IMR-90 (cell line): Measurements from ENCODE around the gene LPIN1. TPM values are rescaled to one million over a fixed set of nuclear protein-coding genes. Genes with fewer than 3 reads are reported as not detected.

Experiments
- ATAC-seq: fragments of 200-7000 bp; cut with Tn5 transposase; 2 replicates; pipeline ENCODE4 v1.9.1; 2020; ENCODE audit warnings: low read depth, mild to moderate bottlenecking, moderate library complexity
- BruUV-seq: library from RNA; stranded (reverse); fragments of 400-500 nt; replicated peaks from 2 replicates; lab custom pipeline; 2021; lab: Mats Ljungman, UMichigan
- CTCF ChIA-PET: fragments of 300-600 bp; formaldehyde crosslinking; extraction: SDS; loops from one replicate; lab custom pipeline; 2021; ENCODE audit warnings: antibody characterized with exemption; lab: Yijun Ruan, JAX
- POLR2A ChIA-PET: fragments of 300-600 bp; sonication (Branson Sonifier 250); formaldehyde crosslinking; loops from one replicate; lab custom pipeline; 2022; ENCODE audit warnings: antibody characterized with exemption; ENCODE audit not compliant: unreplicated experiment; lab: Charles Lee
- DNase-seq: peaks from one replicate; pipeline ENCODE4 v3.0.0; 2013
- H2AFZ ChIP-seq: replicated peaks from 2 replicates; pipeline ENCODE3; 2013; ENCODE audit warnings: low read length, mild to moderate bottlenecking; ENCODE audit not compliant: poor library complexity
- H2AK5ac ChIP-seq: 2 replicates; pipeline ENCODE4 v1.6.1; 2013; ENCODE audit warnings: low read depth, low read length, inconsistent platforms
- H2AK9ac ChIP-seq: replicated peaks from 2 replicates; pipeline ENCODE3; 2013; ENCODE audit warnings: mild to moderate bottlenecking, low read depth, low read length, moderate library complexity; ENCODE audit not compliant: poor library complexity
- H2BK120ac ChIP-seq: 2 replicates; pipeline ENCODE4 v1.6.1; 2013; ENCODE audit warnings: low read depth, low read length, inconsistent platforms
- H2BK15ac ChIP-seq: 3 replicates; pipeline ENCODE4 v1.6.1; 2013; ENCODE audit warnings: low read depth, low read length, inconsistent platforms
- H2BK20ac ChIP-seq: 2 replicates; pipeline ENCODE4 v1.6.1; 2013; ENCODE audit warnings: low read depth, mild to moderate bottlenecking, inconsistent platforms, low read length, moderate library complexity
- H2BK5ac ChIP-seq: 2 replicates; pipeline ENCODE4 v1.6.1; 2013; ENCODE audit warnings: mild to moderate bottlenecking, low read depth, low read length, inconsistent platforms; ENCODE audit not compliant: poor library complexity, severe bottlenecking
- H3K14ac ChIP-seq: replicated peaks from 2 replicates; pipeline ENCODE4 v1.6.1; 2013; ENCODE audit warnings: low read depth, low read length, inconsistent platforms
- H3K18ac ChIP-seq: 2 replicates; pipeline ENCODE4 v1.6.1; 2013; ENCODE audit warnings: low read depth, low read length, control low read depth
- H3K23ac ChIP-seq: 2 replicates; pipeline ENCODE4 v1.6.1; 2013; ENCODE audit warnings: low read depth, low read length, inconsistent platforms
- H3K27ac ChIP-seq: 2 replicates; pipeline ENCODE4 v1.5.1; 2013; ENCODE audit warnings: mild to moderate bottlenecking, control low read depth, low read length; ENCODE audit not compliant: insufficient read depth
- H3K27me3 ChIP-seq: 2 replicates; pipeline ENCODE4 v1.6.1; 2013; ENCODE audit warnings: low read length; ENCODE audit not compliant: control insufficient read depth, insufficient read depth
- H3K36me3 ChIP-seq: 2 replicates; pipeline ENCODE4 v1.6.1; 2013; ENCODE audit warnings: low read length, mixed read lengths; ENCODE audit not compliant: control insufficient read depth, insufficient read depth
- H3K4ac ChIP-seq: 2 replicates; pipeline ENCODE4 v1.6.1; 2013; ENCODE audit warnings: low read depth, low read length, inconsistent platforms
- H3K4me1 ChIP-seq: 2 replicates; pipeline ENCODE4 v1.6.1; 2013; ENCODE audit warnings: low read length, mixed read lengths; ENCODE audit not compliant: control insufficient read depth, insufficient read depth
- H3K4me2 ChIP-seq: 2 replicates; pipeline ENCODE4 v1.6.1; 2013; ENCODE audit warnings: low read depth, mild to moderate bottlenecking, control low read depth, low read length, moderate library complexity
- H3K4me3 ChIP-seq: 2 replicates; pipeline ENCODE4 v1.5.1; 2013; ENCODE audit warnings: low read depth, mild to moderate bottlenecking, control low read depth, low read length, moderate library complexity; ENCODE audit not compliant: insufficient read depth
- H3K56ac ChIP-seq: 2 replicates; pipeline ENCODE4 v1.6.1; 2013; ENCODE audit warnings: low read length, inconsistent platforms; ENCODE audit not compliant: insufficient read depth; ENCODE audit errors: extremely low read depth
- H3K79me1 ChIP-seq, 2 experiments: 2 replicates each; pipeline ENCODE4 v1.6.1; 2013; ENCODE audit warnings: low read length in 2 of 2, inconsistent platforms in 1 of 2, low read depth in 1 of 2
- H3K9ac ChIP-seq: 2 replicates; pipeline ENCODE4 v1.6.1; 2013; ENCODE audit warnings: low read depth, low read length, control low read depth
- H3K9me1 ChIP-seq: 2 replicates; pipeline ENCODE4 v1.6.1; 2013; ENCODE audit warnings: low read length, inconsistent platforms; ENCODE audit not compliant: insufficient read depth
- H3K9me3 ChIP-seq: 2 replicates; pipeline ENCODE4 v1.6.1; 2013; ENCODE audit warnings: low read length; ENCODE audit not compliant: control insufficient read depth, insufficient read depth
- H4K20me1 ChIP-seq: 2 replicates; pipeline ENCODE4 v1.6.1; 2013; ENCODE audit warnings: low read length, inconsistent platforms; ENCODE audit not compliant: insufficient read depth
- H4K5ac ChIP-seq: 2 replicates; pipeline ENCODE4 v1.6.1; 2013; ENCODE audit warnings: mild to moderate bottlenecking, low read depth, low read length, control low read depth
- H4K8ac ChIP-seq, 2 experiments: 2 replicates each; pipeline ENCODE4 v1.6.1; 2013; ENCODE audit warnings: low read depth in 2 of 2, low read length in 2 of 2, control low read depth in 1 of 2, inconsistent platforms in 1 of 2
- H4K91ac ChIP-seq: 2 replicates; pipeline ENCODE4 v1.6.1; 2013; ENCODE audit warnings: low read depth, low read length, inconsistent platforms; ENCODE audit not compliant: insufficient read depth
- BHLHE40 ChIP-seq: fragments of 150-350 bp; IDR thresholded peaks from 2 replicates; pipeline ENCODE4 v1.6.1; 2016; ENCODE audit warnings: mild to moderate bottlenecking, low read depth, low read length
- CEBPB ChIP-seq: IDR thresholded peaks from 2 replicates; pipeline ENCODE4 v1.6.1; 2012; ENCODE audit warnings: low read depth, low read length, improper control_type of control experiment
- CHD1 ChIP-seq: IDR thresholded peaks from 2 replicates; pipeline ENCODE4 v1.6.1; 2012; ENCODE audit warnings: low read depth, low read length, improper control_type of control experiment
- FOS ChIP-seq: fragments of 150-350 bp; IDR thresholded peaks from 2 replicates; pipeline ENCODE4 v1.6.1; 2016; ENCODE audit warnings: low read depth, low read length
- MAFK ChIP-seq: IDR thresholded peaks from 2 replicates; pipeline ENCODE4 v1.6.1; 2012; ENCODE audit warnings: low read depth, low read length, improper control_type of control experiment
- MAZ ChIP-seq: IDR thresholded peaks from 2 replicates; pipeline ENCODE4 v1.6.1; 2012; ENCODE audit warnings: low read depth, mild to moderate bottlenecking, low read length, improper control_type of control experiment, moderate library complexity, borderline replicate concordance
- NFE2L2 ChIP-seq: fragments of 150-350 bp; IDR thresholded peaks from 2 replicates; pipeline ENCODE4 v1.6.1; 2016; ENCODE audit warnings: low read depth, mild to moderate bottlenecking, low read length
- RAD21 ChIP-seq: IDR thresholded peaks from 2 replicates; pipeline ENCODE4 v1.6.1; 2012; ENCODE audit warnings: low read length, improper control_type of control experiment
- RCOR1 ChIP-seq: IDR thresholded peaks from 2 replicates; pipeline ENCODE4 v1.6.1; 2012; ENCODE audit warnings: mild to moderate bottlenecking, low read length, improper control_type of control experiment; ENCODE audit not compliant: insufficient replicate concordance
- RFX5 ChIP-seq: IDR thresholded peaks from 2 replicates; pipeline ENCODE4 v1.8.0; 2012; ENCODE audit warnings: low read depth, mild to moderate bottlenecking, low read length, moderate library complexity
- SMC3 ChIP-seq: fragments of 150-350 bp; IDR thresholded peaks from 2 replicates; pipeline ENCODE4 v1.6.1; 2016; ENCODE audit warnings: low read depth, mild to moderate bottlenecking, antibody characterized with exemption, low read length, moderate library complexity
- WGBS, 2 experiments: methylation state at CpG; one replicate each; pipeline versions ENCODE4 v1.1.5 to v1.1.7; 2013; ENCODE audit warnings: missing lambda C conversion rate in 2 of 2; ENCODE audit not compliant: insufficient read length in 1 of 2; ENCODE audit errors: extremely low coverage in 2 of 2; 5-methylcytosine and 5-hydroxymethylcytosine counted together
- dilution Hi-C: fragments of 300-500 bp; cut with HindIII; formaldehyde crosslinking; loops from one replicate; pipeline ENCODE4 v1.14.3; 2018; ENCODE audit warnings: low sequenced_read_pairs; ENCODE audit not compliant: unreplicated experiment
- in situ Hi-C: fragments of 300-500 bp; cut with MboI; formaldehyde crosslinking; loops from 3 replicates; pipeline ENCODE4 v1.14.3; 2019; ENCODE audit warnings: low sequenced_read_pairs, inconsistent platforms, mixed read lengths
- intact Hi-C: fragments of 100-400 bp; cut with micrococcal nuclease; formaldehyde crosslinking; loops from 2 replicates; pipeline ENCODE4 v1.10.0; 2022
- polyA plus RNA-seq, 3 experiments: library from polyadenylated mRNA; depleted of rRNA; stranded (reverse); fragments of >200 nt; gene quantifications; 2 replicates each; pipeline ENCODE4 v1.2.3, GENCODE V29; 2012; ENCODE audit warnings: low replicate concordance in 1 of 3
- total RNA-seq: library from RNA; depleted of rRNA; stranded (reverse); fragments of >200 nt; gene quantifications from 2 replicates; pipeline ENCODE4 v1.2.3, GENCODE V29; 2012
- TF ChIP-seq, protein P1 (sequence below): fragments of 150-350 bp; IDR thresholded peaks from 2 replicates; pipeline ENCODE4 v1.6.1; 2017; ENCODE audit warnings: mild to moderate bottlenecking, antibody characterized with exemption, low read length, low read depth
- TF ChIP-seq, protein P2 (sequence below): fragments of 150-350 bp; IDR thresholded peaks from 2 replicates; pipeline ENCODE4 v1.6.1; 2016; ENCODE audit warnings: low read depth, mild to moderate bottlenecking, low read length, moderate library complexity, borderline replicate concordance

The LPIN1 gene
- total and polyA plus RNA-seq, 2 of the 4 experiments (the other 2 are of a cell fraction): 21.3 to 25.1 TPM

DNA sequence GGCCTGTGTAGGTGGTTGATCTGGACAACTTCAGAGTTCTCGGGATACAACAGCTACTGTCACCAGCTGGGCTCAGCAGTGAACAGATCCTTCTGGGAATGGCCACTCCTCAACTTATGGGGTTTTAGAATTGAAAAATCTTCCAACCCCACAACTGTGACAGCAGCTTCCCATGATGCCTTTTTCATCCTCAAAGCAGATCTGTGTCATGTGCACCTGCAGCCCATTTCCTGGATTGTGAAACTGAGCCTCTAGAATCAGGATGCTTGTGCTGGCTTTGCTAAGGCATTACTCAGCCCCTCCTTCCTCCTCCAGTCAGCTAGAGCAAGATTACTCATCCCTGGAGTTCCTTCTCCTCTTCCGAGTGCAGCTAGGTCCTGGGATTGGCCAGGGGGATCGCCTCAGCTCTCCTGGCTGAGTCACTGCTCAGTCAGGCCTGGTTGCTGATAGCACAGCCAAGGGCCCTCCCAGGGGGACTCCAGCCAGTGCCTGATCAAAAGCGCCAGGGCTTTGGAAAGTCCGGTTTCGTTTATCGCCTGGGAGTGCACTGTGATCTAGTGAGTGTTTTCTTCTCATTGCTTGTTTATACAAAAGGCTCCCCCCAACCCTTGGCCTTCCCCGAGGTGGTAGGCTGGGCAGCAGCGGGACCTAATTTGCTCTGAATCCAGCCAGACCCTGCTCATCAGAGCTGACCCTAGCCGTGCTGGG, 2.4 kb upstream of the LPIN1 start:
- dilution Hi-C loops: no loop called here
- Histone ChIP-seq H3K4ac (peak overlapping the region; percentile 77), H3K4me3 (peak overlapping the region; percentile 10), H2AK9ac (peak overlapping the region; percentile 83), H3K9ac (peak overlapping the region; percentile 72), H4K20me1 (no peaks in the 10 kb centered on the region), H3K4me1 (peaks cover 16% of the 10 kb centered on the region), H4K91ac (peak overlapping the region; percentile 68), H3K27me3 (no peaks in the 10 kb centered on the region), H3K4me2 (peak overlapping the region; percentile 79), H4K8ac (peak overlapping the region; percentile 19 to 93; a peak in 3 of 4 replicates), H2BK120ac (peak overlapping the region; percentile 90), H4K5ac (peak overlapping the region; percentile 68), H2BK20ac (peak overlapping the region; percentile 69), H3K56ac (peak overlapping the region; percentile 62; the same call in 1 of the 2 replicates), H3K23ac (peak overlapping the region; percentile 52), H2BK5ac (peak overlapping the region; percentile 84), H2BK15ac (peak overlapping the region; percentile 41; the same call in 1 of the 3 replicates), H3K18ac (peak overlapping the region; percentile 57), H3K27ac (peak overlapping the region; percentile 88), H3K9me1 (peaks cover 9% of the 10 kb centered on the region; the same call in 1 of the 2 replicates), H2AFZ (peak overlapping the region; percentile 91), H3K14ac (peak overlapping the region; percentile 51; the same call in 1 of the 2 replicates), H3K9me3 (no peaks in the 10 kb centered on the region), H3K79me1 (peaks cover 11 to 25% of the 10 kb centered on the region in 2 experiments), H3K36me3 (no peaks in the 10 kb centered on the region), H2AK5ac (peak overlapping the region; percentile 62)
- DNase-seq (peak; percentile 100), ATAC-seq (peak; percentile 87)
- intact Hi-C loops: loop anchor here (2.0 kb wide), 1 partner anchor 55 kb away; no protein-coding TSS in a partner anchor
- POLR2A ChIA-PET: no interaction called here
- WGBS, 2 experiments: no CpG with 5 or more reads among the region's 10 CpGs
- TF ChIP-seq RCOR1 (peak; percentile 100), SMC3 (0 out of 2 replicates have a peak, but pooled peaks have one; percentile 4), FOS (peak; percentile 90), RAD21 (no peak), NFE2L2 (peak; percentile 54; the same call in 1 of the 2 replicates), RFX5 (0 out of 2 replicates have a peak, but pooled peaks have one; percentile 7), MAZ (peak; percentile 91; the same call in 1 of the 2 replicates), CHD1 (no peak), BHLHE40 (peak; percentile 58; the same call in 1 of the 2 replicates), MAFK (peak; percentile 30), CEBPB (peak; percentile 93)
- TF ChIP-seq, protein P1, sequence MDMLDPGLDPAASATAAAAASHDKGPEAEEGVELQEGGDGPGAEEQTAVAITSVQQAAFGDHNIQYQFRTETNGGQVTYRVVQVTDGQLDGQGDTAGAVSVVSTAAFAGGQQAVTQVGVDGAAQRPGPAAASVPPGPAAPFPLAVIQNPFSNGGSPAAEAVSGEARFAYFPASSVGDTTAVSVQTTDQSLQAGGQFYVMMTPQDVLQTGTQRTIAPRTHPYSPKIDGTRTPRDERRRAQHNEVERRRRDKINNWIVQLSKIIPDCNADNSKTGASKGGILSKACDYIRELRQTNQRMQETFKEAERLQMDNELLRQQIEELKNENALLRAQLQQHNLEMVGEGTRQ: peak; percentile 60; the same call in 1 of the 2 replicates
- TF ChIP-seq, protein P2, sequence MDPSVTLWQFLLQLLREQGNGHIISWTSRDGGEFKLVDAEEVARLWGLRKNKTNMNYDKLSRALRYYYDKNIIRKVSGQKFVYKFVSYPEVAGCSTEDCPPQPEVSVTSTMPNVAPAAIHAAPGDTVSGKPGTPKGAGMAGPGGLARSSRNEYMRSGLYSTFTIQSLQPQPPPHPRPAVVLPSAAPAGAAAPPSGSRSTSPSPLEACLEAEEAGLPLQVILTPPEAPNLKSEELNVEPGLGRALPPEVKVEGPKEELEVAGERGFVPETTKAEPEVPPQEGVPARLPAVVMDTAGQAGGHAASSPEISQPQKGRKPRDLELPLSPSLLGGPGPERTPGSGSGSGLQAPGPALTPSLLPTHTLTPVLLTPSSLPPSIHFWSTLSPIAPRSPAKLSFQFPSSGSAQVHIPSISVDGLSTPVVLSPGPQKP: no peak
- in situ Hi-C loops: loop anchor here (5.0 kb wide), 1 partner anchor 47 kb away; no protein-coding TSS in a partner anchor
- CTCF ChIA-PET: interaction anchor here (0.6 to 1.9 kb wide), 7 partner anchors 31 to 81 kb away, joined by 3 to 7 read pairs (median 4); no protein-coding TSS in a partner anchor
- no TSS peak for BruUV-seq
